CD4-positive, alpha-beta T cell (primary cell): ENCODE measurements around the gene SSH2. TPM values are rescaled to one million over a fixed set of nuclear protein-coding genes. Genes with fewer than 3 reads are reported as not detected.

Experiments used
- ATAC-seq: fragments of 200-7000 bp; cut with Tn5 transposase; one replicate; pipeline ENCODE4 v1.10.0; 2022; ENCODE audit warnings: mild to moderate bottlenecking; ENCODE audit not compliant: poor library complexity
- CTCF ChIA-PET: fragments of 350-600 bp; sonication (Branson Sonifier 250); formaldehyde crosslinking; loops from one replicate; lab custom pipeline; 2021; ENCODE audit warnings: antibody characterized with exemption, inconsistent platforms; lab: Charles Lee
- POLR2A ChIA-PET: fragments of 350-600 bp; sonication (Branson Sonifier 250); formaldehyde crosslinking; loops from one replicate; lab custom pipeline; 2021; ENCODE audit warnings: antibody characterized with exemption, inconsistent platforms; lab: Charles Lee
- DNase-seq, 14 experiments: peaks; one replicate each; pipeline ENCODE4 v3.0.0-alpha.2; 2013 to 2020; ENCODE audit warnings: mixed read lengths in 2 of 14
- H3K27ac ChIP-seq, 2 donors: one replicate each; pipeline versions ENCODE4 v1.5.1 to v1.7.0; 2013; ENCODE audit warnings: low read length in 2 of 2, low read depth in 1 of 2, mild to moderate bottlenecking in 1 of 2
- H3K27me3 ChIP-seq, 2 experiments: 1 replicate in 1 of 2; 2 replicates in 1 of 2; pipeline versions ENCODE4 v1.6.1 to v1.7.0; 2013; ENCODE audit warnings: low read length in 2 of 2, control low read depth in 1 of 2, mild to moderate bottlenecking in 1 of 2, moderate library complexity in 1 of 2; ENCODE audit not compliant: insufficient read depth in 2 of 2, control insufficient read depth in 1 of 2
- H3K36me3 ChIP-seq: one replicate; pipeline ENCODE4 v1.6.1; 2013; ENCODE audit warnings: low read length, control low read depth; ENCODE audit not compliant: insufficient read depth
- H3K4me1 ChIP-seq: one replicate; pipeline ENCODE4 v1.6.1; 2013; ENCODE audit warnings: low read length, control low read depth; ENCODE audit not compliant: insufficient read depth
- H3K4me3 ChIP-seq: one replicate; pipeline ENCODE4 v1.5.1; 2013; ENCODE audit warnings: mild to moderate bottlenecking, low read length, moderate library complexity
- H3K9me3 ChIP-seq, 2 experiments: 1 replicate in 1 of 2; 2 replicates in 1 of 2; pipeline versions ENCODE4 v1.6.1 to v1.7.0; 2013; ENCODE audit warnings: low read length in 2 of 2, mild to moderate bottlenecking in 2 of 2, control low read depth in 1 of 2, moderate library complexity in 1 of 2; ENCODE audit not compliant: control insufficient read depth in 1 of 2, insufficient read depth in 1 of 2
- H3K27ac Mint-ChIP-seq: one replicate; pipeline ENCODE4 v1.8.0; 2020; ENCODE audit warnings: mixed read lengths
- H3K27me3 Mint-ChIP-seq: one replicate; pipeline ENCODE4 v1.8.0; 2021; ENCODE audit warnings: mixed read lengths
- H3K36me3 Mint-ChIP-seq: one replicate; pipeline ENCODE4 v1.8.0; 2021; ENCODE audit warnings: low read depth, mixed read lengths
- H3K4me1 Mint-ChIP-seq: one replicate; pipeline ENCODE4 v1.8.0; 2021; ENCODE audit warnings: low read depth, mixed read lengths
- H3K4me3 Mint-ChIP-seq: one replicate; pipeline ENCODE4 v1.8.0; 2020; ENCODE audit warnings: mild to moderate bottlenecking, mixed read lengths
- H3K9me3 Mint-ChIP-seq: one replicate; pipeline ENCODE4 v1.8.0; 2020; ENCODE audit warnings: mixed read lengths
- CTCF ChIP-seq: fragments of 200-600 bp; IDR thresholded peaks from one replicate; pipeline ENCODE4 v1.8.0; 2022; ENCODE audit warnings: antibody characterized with exemption, mild to moderate bottlenecking
- intact Hi-C, 2 experiments: fragments of 100-400 bp; cut with DNase I in 1 of 2; cut with micrococcal nuclease in 1 of 2; formaldehyde crosslinking; loops; one replicate each; pipeline versions ENCODE4 v1.15.1 to v1.9.0; 2023 to 2025; cut with DNase I, micrococcal nuclease
- total RNA-seq, 174 experiments: library from RNA in 2 of 174; stranded (reverse) in 2 of 174; gene quantifications; one replicate each; pipeline ENCODE4 v1.2.3 and lab custom pipeline; 2021 to 2026

Gene SSH2
- total RNA-seq, 2 experiments from 2014 or later: 73.4 to 81.5 TPM

- Histone ChIP-seq H3K4me3 (peak overlapping the region; percentile 91), H3K36me3 (peaks cover 12% of the 10 kb centered on the region), H3K4me1 (peaks cover 28% of the 10 kb centered on the region), H3K27ac (peak overlapping the region; percentile 77 to 80), H3K9me3 (no peaks in the 10 kb centered on the region), H3K27me3 (no peaks in the 10 kb centered on the region)
- TF ChIP-seq CTCF: no peak
- H3K4me1 Mint-ChIP-seq: peaks cover 40% of the 10 kb centered on the region
- H3K27ac Mint-ChIP-seq: peak overlapping the region; percentile 90
- DNase-seq (peak; percentile 77 to 97 (median 88)), ATAC-seq (peak; percentile 83)
- H3K4me3 Mint-ChIP-seq: peak overlapping the region; percentile 92
- CTCF ChIA-PET: interaction anchor here (1.2 to 4.7 kb wide), 7 partner anchors 18 to 144 kb away, joined by 3 to 23 read pairs (median 5); no protein-coding TSS in a partner anchor
- POLR2A ChIA-PET: interaction anchor here (0.5 to 4.1 kb wide), 27 partner anchors 10 to 319 kb away, joined by 3 to 97 read pairs (median 8); partner anchors contain the start of genes CORO6, SSH2 and TP53I13
- no peaks in the 10 kb centered on the region for H3K27me3 Mint-ChIP-seq
- peaks cover 19% of the 10 kb centered on the region for H3K36me3 Mint-ChIP-seq
- intact Hi-C loops: loop anchor here (2.0 to 5.0 kb wide), 8 partner anchors 14 to 369 kb away; partner anchors contain the start of genes ABHD15 (in 1 of the 2), GIT1 (in 1 of the 2), TAOK1 (in 1 of the 2) and TP53I13 (in 1 of the 2)
- H3K9me3 Mint-ChIP-seq: no peaks in the 10 kb centered on the region
Measured at GRCh38 chr17:29761040-29761761, 168.8 kb downstream of the SSH2 start.

GRCh38 chr17:29760279-29761039 is 169.6 kb downstream of the SSH2 start:
- intact Hi-C loops: loop anchor here (1.0 to 5.0 kb wide), 10 partner anchors 14 to 368 kb away; partner anchors contain the start of genes ABHD15 (in 1 of the 2), GIT1 (in 1 of the 2), TAOK1 (in 1 of the 2) and TP53I13 (in 1 of the 2)
- ChIA-PET CTCF (interaction anchor here (1.2 to 4.7 kb wide), 9 partner anchors 19 to 143 kb away, joined by 3 to 23 read pairs (median 5); no protein-coding TSS in a partner anchor), POLR2A (interaction anchor here (0.6 to 4.1 kb wide), 28 partner anchors 8 to 193 kb away, joined by 3 to 97 read pairs (median 8); partner anchors contain the start of genes CORO6, SSH2 and TP53I13)
- peak; percentile 63 for ATAC-seq
- Mint-ChIP-seq H3K4me3 (peak overlapping the region; percentile 92), H3K9me3 (no peaks in the 10 kb centered on the region), H3K36me3 (peaks cover 20% of the 10 kb centered on the region), H3K4me1 (peaks cover 41% of the 10 kb centered on the region), H3K27me3 (no peaks in the 10 kb centered on the region), H3K27ac (peak overlapping the region; percentile 90)
- DNase-seq: peak; percentile 31 to 87 (median 50)
- Histone ChIP-seq H3K4me1 (peaks cover 28% of the 10 kb centered on the region), H3K4me3 (peak overlapping the region; percentile 91), H3K27me3 (no peaks in the 10 kb centered on the region), H3K27ac (peak overlapping the region; percentile 43 to 80), H3K9me3 (no peaks in the 10 kb centered on the region), H3K36me3 (peaks cover 12% of the 10 kb centered on the region)
- TF ChIP-seq CTCF: no peak

GRCh38 chr17:29758255-29758654 is 171.8 kb downstream of the SSH2 start:
- ChIA-PET CTCF (interaction anchor here (0.8 to 4.7 kb wide), 2 partner anchors 21 to 52 kb away, joined by 3 to 21 read pairs; no protein-coding TSS in a partner anchor), POLR2A (interaction anchor here (0.6 to 4.1 kb wide), 3 partner anchors 11 to 53 kb away, joined by 4 to 97 read pairs (median 4); no protein-coding TSS in a partner anchor)
- no peaks in the 10 kb centered on the region for H3K9me3 ChIP-seq
- no peak for ATAC-seq
- no peaks in the 10 kb centered on the region for H3K27me3 ChIP-seq
- no peak for TF ChIP-seq CTCF
- Mint-ChIP-seq H3K27ac (peak overlapping the region; percentile 62), H3K4me1 (peaks cover 51% of the 10 kb centered on the region), H3K27me3 (no peaks in the 10 kb centered on the region), H3K4me3 (peak overlapping the region; percentile 86), H3K9me3 (no peaks in the 10 kb centered on the region), H3K36me3 (peaks cover 38% of the 10 kb centered on the region)
- intact Hi-C loops: no loop called here
- H3K4me3 ChIP-seq: peak overlapping the region; percentile 91
- DNase-seq: no peak
- no peak overlapping the region for H3K27ac ChIP-seq
- peaks cover 18% of the 10 kb centered on the region for H3K36me3 ChIP-seq
- H3K4me1 ChIP-seq: peaks cover 28% of the 10 kb centered on the region
